COR-L47 (cell line): ENCODE results near the gene NUP188.

ENCODE experiments used
- DNase-seq: peaks from one replicate; lab custom pipeline; 2025; lab: John Stamatoyannopoulos, UW

Gene NUP188

DNA sequence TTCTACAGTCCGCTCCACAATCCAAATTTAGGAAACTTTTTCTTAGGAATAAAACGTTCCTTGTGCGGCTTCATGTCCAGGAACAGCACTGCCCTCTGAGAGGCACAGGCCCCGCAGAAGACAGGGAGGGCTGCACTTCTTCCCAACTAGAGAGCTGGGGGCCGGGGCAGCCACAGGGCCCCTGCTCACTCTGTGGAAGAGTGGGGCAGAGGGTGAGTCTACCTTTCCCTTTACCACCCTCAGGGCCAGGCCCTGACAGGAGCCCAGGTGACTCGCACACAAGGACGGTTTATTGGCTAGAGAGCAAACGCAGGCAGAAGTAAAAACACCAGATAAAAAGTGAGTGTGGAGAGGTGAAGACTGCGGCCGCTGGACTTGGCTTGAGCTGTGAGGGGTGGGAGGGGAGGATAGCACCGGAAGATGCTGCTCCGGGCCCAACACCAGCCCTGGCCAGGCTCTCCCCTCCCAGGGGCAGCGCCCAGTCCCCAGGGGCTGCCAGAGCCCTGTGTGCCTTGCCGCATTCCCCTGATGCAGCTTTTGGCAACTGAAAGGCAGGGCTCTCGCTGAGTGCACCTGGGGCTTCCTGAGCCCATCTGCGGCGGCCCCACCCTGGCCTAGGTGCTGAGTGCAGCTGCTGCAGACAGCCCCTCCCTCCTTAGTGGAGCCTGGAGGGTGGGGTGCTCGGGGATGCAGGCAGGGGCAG is 60.4 kb downstream of the NUP188 start:
- no peak for DNase-seq

GRCh38 chr9:129008469-129008965 is 61.0 kb downstream of the NUP188 start:
- no peak for DNase-seq

DNA sequence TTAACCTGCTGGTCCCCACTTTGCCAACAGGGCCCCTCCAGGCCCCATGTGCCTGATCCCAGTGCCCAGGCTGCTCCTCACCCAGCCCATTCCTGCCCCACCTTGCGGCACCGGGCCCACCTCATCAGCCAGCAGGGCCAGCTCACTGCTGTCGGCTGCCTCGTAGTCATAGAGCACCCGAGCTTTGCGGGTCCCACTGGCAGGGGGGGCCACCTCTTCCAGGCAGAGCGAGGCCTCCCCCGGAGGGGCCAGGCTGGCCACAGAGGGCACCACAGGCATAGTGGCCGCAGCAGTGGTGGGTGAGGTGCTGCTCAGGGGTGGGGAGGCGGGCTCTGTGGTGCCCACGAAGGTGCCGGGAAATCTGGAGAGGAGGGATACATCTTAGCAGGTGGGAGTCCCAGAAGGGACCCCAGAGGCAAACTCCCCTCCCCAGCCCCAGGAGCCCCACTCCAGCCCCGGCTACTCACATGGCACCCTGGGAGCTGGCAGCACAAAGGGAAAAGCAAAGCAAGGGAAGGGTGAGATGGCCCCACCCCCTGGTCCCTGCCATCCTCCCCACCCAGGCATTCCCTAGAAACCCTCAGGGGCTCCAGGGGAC is 61.6 kb downstream of the NUP188 start:
- DNase-seq = no peak

DNA sequence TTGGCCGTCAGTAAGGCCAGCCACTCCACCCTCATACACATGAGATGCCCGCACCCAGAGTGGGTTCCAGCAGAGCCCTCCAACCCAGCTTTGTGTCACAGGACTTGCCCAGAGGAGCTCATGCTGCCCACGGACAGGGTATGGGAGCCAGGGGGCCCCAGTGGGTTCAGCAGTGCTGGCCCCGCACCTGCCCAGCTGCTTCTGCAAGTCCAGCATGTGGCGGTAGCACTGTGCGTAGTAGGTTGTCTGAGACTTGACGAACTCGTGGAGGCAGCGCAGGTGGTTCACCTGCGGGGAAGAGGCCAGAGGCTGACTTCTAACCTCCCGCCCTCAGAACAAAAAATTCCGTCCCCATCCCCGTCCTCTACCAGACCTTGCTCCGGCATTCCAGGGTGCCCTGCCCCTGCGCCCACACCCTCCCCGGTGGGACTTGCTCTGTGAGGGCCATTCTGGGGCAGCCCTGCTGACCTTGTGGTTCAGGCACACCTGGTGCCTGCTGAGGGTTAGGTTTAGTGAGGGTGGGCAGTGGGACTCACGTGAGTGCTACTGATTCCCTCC is 62.2 kb downstream of the NUP188 start:
- no peak for DNase-seq

- DNase-seq = no peak
These were observed 62.9 kb downstream of the NUP188 start for GRCh38 chr9:129010267-129010975.

- no peak for DNase-seq
These were observed 63.7 kb downstream of the NUP188 start for GRCh38 chr9:129011170-129011569.

- DNase-seq = no peak
These were observed 64.3 kb downstream of the NUP188 start for GRCh38 chr9:129011761-129012181.

GRCh38 chr9:129012343-129012742 is 64.8 kb downstream of the NUP188 start:
- no peak for DNase-seq

DNA sequence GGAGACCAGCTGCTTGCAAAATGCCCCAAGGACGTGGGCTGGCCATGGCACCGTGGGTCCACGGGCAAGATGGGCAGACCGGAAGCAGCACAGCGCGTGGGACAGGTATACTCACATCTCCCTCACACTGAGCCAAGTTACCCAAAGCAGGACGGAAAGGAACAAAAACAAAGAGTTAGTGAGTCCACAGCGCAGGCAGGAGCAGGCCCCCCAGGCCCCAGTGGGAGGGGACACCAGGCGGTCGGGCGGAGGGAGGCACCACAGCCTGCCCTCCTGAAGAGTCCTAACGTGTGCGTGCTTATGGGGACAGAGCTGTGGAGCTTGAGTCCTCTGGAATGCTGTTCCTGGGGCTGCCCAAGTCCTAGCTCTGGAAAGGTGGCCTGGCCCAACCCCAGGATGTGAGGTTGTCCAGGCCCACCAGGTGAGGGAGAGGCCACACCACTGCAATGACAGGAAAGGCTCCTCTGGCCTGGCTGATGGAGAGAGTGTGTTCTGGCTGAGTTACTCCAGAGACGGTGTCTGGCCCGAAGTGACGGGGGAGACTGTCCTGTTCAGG is 65.5 kb downstream of the NUP188 start:
- no peak for DNase-seq

DNA sequence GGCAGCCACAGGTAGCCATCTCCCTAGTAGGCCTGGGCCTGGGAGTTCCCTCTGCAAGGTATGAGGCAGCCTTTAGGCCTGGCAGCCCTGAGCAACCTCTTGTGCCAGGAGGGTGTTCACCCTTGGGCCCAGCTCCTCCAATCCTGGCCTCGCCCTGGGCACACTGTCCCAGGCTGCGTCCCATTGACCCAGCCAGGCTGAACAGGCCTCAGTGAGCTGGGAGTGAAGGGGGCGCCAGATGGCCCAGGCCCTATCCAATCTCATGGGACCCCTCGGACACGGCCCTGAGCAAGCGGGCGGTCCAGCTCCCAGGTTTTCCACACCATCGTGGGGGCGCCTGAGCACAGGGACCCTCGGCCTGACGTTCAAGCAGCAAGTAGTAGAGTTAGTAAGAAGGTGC is 66.2 kb downstream of the NUP188 start:
- no peak for DNase-seq

DNA sequence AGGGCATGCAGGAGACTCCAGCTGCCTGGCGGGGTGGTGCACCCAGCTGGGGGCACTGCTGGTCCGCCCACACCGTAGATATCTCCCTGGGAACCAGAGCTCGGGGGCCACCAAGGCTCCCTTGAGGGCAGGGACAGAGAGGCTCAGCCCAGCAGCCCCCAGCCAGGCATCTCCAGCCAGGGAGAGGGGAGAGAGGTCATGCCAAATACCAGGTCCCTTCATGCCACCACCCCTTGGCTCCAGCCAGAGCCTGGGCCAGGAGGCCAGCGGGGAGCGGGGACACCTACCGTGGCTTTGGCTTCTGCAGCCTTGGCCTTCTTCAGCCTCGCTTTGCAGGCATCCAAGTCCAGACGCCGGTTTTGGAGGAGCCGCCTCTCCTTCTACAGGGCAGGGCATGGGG is 66.6 kb downstream of the NUP188 start:
- no peak for DNase-seq

DNA sequence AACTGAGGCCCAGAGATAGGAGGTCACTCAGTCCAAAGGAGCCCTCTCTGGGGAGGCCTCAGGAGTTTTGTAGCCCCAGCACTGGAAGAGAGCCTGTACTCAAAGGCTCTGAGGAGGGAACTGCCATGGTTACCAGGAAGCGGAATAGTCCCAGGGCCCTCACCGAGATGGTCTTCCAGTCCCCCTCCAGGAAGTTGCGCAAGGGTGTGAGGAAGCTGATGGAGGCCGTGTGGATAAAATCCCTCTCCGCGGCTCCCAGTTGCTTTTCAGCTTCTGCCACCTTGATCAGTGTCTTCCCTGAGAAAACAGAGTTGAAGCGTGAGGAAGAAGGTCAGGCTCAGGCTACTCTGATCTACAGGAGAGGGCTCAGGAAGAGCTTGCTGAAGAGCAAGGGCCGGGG is 67.1 kb downstream of the NUP188 start:
- DNase-seq = no peak

DNA sequence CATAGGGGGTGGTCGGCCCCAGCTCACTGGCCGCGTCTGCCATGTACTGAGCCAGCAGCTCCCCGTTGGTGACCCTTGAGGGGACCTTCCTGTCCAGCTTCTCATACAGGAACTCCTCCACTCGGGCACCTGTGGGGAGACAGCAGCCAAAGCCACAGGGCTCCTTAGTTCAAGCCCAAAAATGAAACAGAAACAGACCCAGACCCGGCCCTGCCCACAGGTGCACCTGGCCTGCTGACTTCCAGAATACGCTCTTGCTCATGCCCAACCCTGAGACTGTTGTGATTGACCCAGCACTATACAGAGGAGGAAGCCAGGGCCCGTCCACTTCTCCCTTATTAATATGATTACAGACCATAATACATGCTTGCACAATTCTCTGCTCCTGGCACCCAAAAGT is 73.6 kb downstream of the NUP188 start:
- DNase-seq = no peak

DNA sequence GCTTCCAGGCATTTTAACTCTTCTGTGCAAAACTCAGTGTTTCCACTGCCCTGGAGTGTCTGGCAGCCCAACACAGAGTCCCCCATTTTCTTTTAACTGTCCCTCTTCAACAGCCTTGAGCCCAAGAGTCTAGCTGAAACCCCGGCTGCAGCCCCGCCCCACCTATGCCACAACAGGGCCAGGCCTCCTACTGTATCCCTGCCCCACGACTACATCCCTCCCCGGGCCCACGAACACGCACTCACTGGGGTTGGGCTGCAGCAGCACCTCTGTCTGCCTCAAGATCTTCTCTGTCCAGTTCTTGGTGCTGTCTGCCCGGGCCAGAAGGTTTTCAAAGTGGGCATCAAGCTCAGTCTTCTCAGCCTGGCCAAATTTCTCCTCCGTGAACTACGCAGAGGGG is 74.5 kb downstream of the NUP188 start:
- no peak for DNase-seq

- DNase-seq = peak; percentile 67
These were observed 75.8 kb downstream of the NUP188 start for GRCh38 chr9:129023036-129023907.

GRCh38 chr9:129023908-129024233 is 76.4 kb downstream of the NUP188 start:
- DNase-seq = no peak

DNA sequence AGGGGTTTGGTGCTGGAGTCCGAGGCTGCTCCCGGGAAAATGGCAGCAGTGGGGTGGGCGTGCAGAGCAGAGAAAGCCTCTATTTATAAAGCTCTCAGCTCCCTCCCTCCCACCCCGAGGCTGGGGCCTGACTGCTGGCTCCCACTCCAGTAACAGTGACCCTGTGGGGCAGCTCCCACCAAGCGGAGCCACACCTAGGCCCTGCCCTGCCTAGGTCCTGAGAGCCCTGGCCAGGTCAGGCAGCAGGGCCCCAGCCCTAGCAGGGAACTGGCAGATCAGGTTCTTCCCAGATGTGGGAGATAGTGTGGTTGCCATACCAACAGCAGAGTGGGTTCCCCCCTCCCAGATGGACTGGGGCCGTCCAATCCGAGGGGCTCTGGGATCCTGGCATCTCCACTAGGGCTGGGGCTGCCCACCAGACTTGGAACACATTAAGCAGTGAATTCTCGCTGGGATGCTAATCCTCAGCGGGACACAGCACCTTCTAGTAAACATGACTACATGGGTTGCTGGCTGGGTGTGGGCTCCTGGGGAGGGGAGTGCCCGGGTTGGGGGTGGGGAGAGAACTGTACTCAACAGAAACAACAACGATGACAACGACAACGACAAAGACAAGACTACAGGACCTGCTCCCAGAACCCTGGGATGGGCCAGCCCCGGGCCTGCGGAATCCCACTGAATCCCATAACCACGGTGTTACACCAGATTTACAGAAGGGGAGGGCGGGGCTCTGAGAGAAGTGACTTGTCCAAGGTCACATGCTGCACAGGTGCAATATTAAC is 79.1 kb downstream of the NUP188 start:
- peak; percentile 51 for DNase-seq

GRCh38 chr9:129027224-129027684 is 79.8 kb downstream of the NUP188 start:
- DNase-seq = peak; percentile 41

DNA sequence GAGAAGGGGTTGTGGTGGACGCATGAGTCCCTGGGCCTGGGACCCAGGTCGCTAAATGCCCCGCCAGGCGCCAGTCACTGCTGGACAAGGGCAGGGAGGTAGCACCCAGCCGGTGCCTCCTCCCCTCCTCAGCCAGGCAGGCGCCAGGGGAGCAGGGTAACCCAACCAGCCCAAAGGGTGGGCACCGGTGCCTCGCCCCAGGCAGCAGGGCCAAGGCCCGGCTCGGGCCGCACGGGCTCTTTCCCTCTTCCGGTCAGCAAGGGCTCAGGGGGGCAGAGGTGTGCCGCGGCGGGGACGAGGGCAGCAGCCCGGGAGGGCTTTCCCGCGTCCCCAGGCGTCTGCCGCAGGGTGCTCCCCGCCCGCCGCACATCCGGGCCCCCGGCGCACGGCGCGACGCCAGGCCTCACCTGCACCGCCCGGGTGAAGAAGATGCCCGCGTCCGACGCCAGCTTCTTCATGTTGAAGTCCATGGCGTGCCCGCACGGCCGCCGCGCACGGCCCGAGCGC is 80.2 kb downstream of the NUP188 start:
- DNase-seq = peak; percentile 80

GRCh38 chr9:129028192-129028966 is 80.9 kb downstream of the NUP188 start, which contains the start of gene SH3GLB2:
Gene SH3GLB2 (minus strand): TSS chr9:129028331. CDS start chr9:129028154, 177 bp downstream.
- DNase-seq = peak; percentile 90
